Lung (tissue), 12 donors: Measurements from ENCODE around the gene PODXL2. TPM values are rescaled to one million over a fixed set of nuclear protein-coding genes. Genes with fewer than 3 reads are reported as not detected.

Experiments
- ATAC-seq: fragments of 200-7000 bp; cut with Tn5 transposase; one replicate; pipeline ENCODE4 v1.9.1; 2020; ENCODE audit warnings: moderate number of reproducible peaks; ENCODE audit not compliant: insufficient read depth, low FRiP score
- DNase-seq, 3 donors: peaks; one replicate each; pipeline ENCODE4 v3.0.0-alpha.2; 2013 to 2017
- H3K27ac ChIP-seq, 2 donors: one replicate each; pipeline ENCODE4 v1.5.1; 2013; ENCODE audit warnings: mild to moderate bottlenecking in 2 of 2, moderate library complexity in 2 of 2, control low read depth in 1 of 2, inconsistent platforms in 1 of 2, low read depth in 1 of 2, low read length in 1 of 2
- H3K27me3 ChIP-seq, 3 donors: one replicate each; pipeline ENCODE4 v1.5.1; 2013; ENCODE audit warnings: low read length in 2 of 3; ENCODE audit not compliant: control insufficient read depth in 3 of 3, insufficient read depth in 3 of 3
- H3K36me3 ChIP-seq, 4 donors: one replicate each; pipeline ENCODE4 v1.5.1; 2013; ENCODE audit warnings: low read length in 4 of 4, mild to moderate bottlenecking in 1 of 4, moderate library complexity in 1 of 4; ENCODE audit not compliant: control insufficient read depth in 4 of 4, insufficient read depth in 4 of 4
- H3K4me1 ChIP-seq, 5 donors: one replicate each; pipeline ENCODE4 v1.5.1; 2013; ENCODE audit warnings: low read length in 5 of 5, mild to moderate bottlenecking in 2 of 5, moderate library complexity in 1 of 5; ENCODE audit not compliant: control insufficient read depth in 5 of 5, insufficient read depth in 5 of 5
- H3K4me3 ChIP-seq: one replicate; pipeline ENCODE4 v1.5.1; 2013; ENCODE audit warnings: mild to moderate bottlenecking, control low read depth, moderate library complexity
- H3K9ac ChIP-seq, 2 donors: one replicate each; pipeline ENCODE4 v1.5.1; 2013; ENCODE audit warnings: low read length in 2 of 2, control low read depth in 1 of 2; ENCODE audit not compliant: insufficient read depth in 1 of 2
- H3K9me3 ChIP-seq, 4 donors: one replicate each; pipeline ENCODE4 v1.5.1; 2013; ENCODE audit warnings: low read length in 3 of 4, mild to moderate bottlenecking in 1 of 4, moderate library complexity in 1 of 4; ENCODE audit not compliant: control insufficient read depth in 4 of 4, insufficient read depth in 3 of 4
- WGBS, 2 donors: extraction: QIAGEN DNeasy Blood & Tissue Kit; methylation state at CpG; one replicate each; pipeline ENCODE4 v1.1.7; 2013; 5-methylcytosine and 5-hydroxymethylcytosine counted together
- polyA plus RNA-seq, 2 donors: library from polyadenylated mRNA; stranded (reverse); fragments of 200-250 nt; gene quantifications; one replicate each; pipeline ENCODE4 v1.2.1, GENCODE V29; 2013
- total RNA-seq, 2 donors: library from RNA; depleted of rRNA in 1 of 2; stranded (reverse); fragments of >200 nt in 1 of 2; gene quantifications; one replicate each; pipeline ENCODE4 v1.2.1, GENCODE V29; 2014 to 2021
- TF ChIP-seq, protein P1 (sequence below): IDR thresholded peaks from 2 replicates; pipeline ENCODE4 v1.5.1; 2012; ENCODE audit warnings: mild to moderate bottlenecking; ENCODE audit errors: control extremely low read depth, extremely low read depth
- donor health status: control.
- donor health status: control.
- donor health status: Bipolar disorder and iron deficiency.
- donor health status: healthy.
- donor health status: DM: yes; HTN: yes; CAD: no.

Gene PODXL2
- total and polyA plus RNA-seq, 4 donors = 3.1 to 7.3 (median 4.6) TPM

DNA sequence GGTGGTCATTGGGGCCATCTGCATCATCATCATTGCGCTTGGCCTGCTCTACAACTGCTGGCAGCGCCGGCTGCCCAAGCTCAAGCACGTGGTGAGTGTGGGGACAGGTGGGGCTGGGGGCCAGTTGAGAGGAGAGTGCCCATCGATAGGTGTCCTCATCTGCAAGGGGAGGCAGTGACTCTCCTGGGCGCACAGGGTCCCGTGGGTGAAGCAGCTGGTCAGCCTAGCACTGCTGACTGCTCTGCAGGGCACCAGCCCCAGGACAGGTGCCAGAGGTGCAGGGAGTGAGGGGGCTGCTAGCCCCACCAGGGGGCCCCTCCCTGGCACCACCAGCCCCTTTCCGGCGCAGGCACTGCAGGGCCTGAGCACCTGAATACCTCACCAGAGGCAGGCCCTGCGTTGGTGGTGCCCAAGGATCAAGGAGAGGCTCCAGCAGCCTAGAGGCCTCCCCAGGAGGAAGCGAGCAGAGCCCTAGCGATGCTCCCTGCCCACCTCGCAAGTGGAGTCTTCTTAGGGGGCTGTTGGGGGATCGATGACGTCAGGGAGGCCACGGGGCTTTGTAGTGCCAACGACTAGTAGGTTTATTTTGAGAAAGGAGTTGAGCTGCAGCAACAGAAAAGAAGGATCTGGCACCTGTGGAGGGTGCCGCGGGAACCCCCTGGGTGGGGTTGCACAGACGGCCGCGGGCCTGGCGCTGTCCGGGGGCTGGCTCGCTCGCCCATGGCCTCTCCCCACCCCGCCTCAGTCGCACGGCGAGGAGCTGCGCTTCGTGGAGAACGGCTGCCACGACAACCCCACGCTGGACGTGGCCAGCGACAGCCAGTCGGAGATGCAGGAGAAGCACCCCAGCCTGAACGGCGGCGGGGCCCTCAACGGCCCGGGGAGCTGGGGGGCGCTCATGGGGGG lies 42.8 kb downstream of the PODXL2 start:
- H3K4me3 ChIP-seq = peak overlapping the region; percentile 63
- no peaks in the 10 kb centered on the region for H3K9me3 ChIP-seq
- DNase-seq = peak; percentile 29 to 41 (median 35)
- peak overlapping the region in 1 of 2 donors; percentile 37 for H3K9ac ChIP-seq
- H3K36me3 ChIP-seq = peaks cover 0 to 6% (median 3%) of the 10 kb centered on the region in 4 donors
- peak overlapping the region; percentile 84 to 95 for H3K27ac ChIP-seq
- no peaks in the 10 kb centered on the region for H3K27me3 ChIP-seq
- peak; percentile 5 for ATAC-seq
- WGBS, 2 donors = 19 to 22% methylated on average over 42 to 44 of the region's 44 CpGs
- TF ChIP-seq, protein P1, sequence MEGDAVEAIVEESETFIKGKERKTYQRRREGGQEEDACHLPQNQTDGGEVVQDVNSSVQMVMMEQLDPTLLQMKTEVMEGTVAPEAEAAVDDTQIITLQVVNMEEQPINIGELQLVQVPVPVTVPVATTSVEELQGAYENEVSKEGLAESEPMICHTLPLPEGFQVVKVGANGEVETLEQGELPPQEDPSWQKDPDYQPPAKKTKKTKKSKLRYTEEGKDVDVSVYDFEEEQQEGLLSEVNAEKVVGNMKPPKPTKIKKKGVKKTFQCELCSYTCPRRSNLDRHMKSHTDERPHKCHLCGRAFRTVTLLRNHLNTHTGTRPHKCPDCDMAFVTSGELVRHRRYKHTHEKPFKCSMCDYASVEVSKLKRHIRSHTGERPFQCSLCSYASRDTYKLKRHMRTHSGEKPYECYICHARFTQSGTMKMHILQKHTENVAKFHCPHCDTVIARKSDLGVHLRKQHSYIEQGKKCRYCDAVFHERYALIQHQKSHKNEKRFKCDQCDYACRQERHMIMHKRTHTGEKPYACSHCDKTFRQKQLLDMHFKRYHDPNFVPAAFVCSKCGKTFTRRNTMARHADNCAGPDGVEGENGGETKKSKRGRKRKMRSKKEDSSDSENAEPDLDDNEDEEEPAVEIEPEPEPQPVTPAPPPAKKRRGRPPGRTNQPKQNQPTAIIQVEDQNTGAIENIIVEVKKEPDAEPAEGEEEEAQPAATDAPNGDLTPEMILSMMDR = no peak
- H3K4me1 ChIP-seq = peaks cover 0 to 17% (median 3%) of the 10 kb centered on the region in 5 donors

DNA sequence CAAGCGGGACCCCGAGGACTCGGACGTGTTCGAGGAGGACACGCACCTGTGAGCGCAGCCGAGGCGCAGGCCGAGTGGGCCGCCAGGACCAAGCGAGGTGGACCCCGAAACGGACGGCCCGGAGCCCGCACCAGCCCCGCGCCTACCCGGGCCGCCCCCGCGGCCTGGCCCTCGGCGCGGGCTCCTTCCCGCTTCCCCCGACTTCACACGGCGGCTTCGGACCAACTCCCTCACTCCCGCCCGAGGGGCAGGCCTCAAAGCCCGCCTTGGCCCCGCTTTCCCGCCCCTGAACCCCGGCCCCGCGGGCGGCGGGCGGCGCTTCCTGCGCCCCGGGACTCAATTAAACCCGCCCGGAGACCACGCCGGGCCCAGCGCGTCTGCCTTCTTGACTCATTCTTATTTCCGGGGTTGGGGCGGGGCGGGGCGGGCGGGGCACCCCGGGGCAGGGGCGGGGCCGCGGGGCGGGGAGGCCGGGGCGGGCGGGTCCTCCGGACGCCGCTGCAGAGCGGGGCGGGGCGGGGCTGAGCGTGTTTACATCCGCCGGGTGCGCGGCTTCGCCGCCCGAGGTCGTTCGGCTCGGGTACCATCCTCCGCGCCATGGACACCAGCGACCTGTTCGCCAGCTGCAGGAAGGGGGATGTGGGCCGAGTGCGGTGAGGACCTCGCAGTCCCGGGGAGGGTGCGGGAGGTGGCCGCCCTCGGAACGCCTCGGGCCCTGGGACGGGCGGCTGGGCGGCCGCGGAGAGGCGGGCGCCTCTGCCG lies 43.6 kb downstream of the PODXL2 start, which contains the start of gene ABTB1:
TSS of gene ABTB1 (plus strand) at position 524 of the 762 bp plus-strand sequence. CDS start at position 598, 74 bp downstream.
- Histone ChIP-seq H3K27me3 (no peaks in the 10 kb centered on the region), H3K9me3 (no peaks in the 10 kb centered on the region), H3K4me1 (peaks cover 0 to 17% (median 3%) of the 10 kb centered on the region in 5 donors), H3K36me3 (peaks cover 0 to 9% (median 5%) of the 10 kb centered on the region in 4 donors), H3K27ac (peak within 1 kb of the TSS; percentile 84 to 95), H3K4me3 (peak within 1 kb of the TSS; percentile 86), H3K9ac (peak within 1 kb of the TSS; percentile 32 to 63)
- ATAC-seq = peak; percentile 87
- TF ChIP-seq, protein P1 = no peak
- WGBS, 2 donors = 0 to 1% methylated on average over 74 to 102 of the region's 102 CpGs
- DNase-seq = peak; percentile 83 to 89 (median 89)

DNA sequence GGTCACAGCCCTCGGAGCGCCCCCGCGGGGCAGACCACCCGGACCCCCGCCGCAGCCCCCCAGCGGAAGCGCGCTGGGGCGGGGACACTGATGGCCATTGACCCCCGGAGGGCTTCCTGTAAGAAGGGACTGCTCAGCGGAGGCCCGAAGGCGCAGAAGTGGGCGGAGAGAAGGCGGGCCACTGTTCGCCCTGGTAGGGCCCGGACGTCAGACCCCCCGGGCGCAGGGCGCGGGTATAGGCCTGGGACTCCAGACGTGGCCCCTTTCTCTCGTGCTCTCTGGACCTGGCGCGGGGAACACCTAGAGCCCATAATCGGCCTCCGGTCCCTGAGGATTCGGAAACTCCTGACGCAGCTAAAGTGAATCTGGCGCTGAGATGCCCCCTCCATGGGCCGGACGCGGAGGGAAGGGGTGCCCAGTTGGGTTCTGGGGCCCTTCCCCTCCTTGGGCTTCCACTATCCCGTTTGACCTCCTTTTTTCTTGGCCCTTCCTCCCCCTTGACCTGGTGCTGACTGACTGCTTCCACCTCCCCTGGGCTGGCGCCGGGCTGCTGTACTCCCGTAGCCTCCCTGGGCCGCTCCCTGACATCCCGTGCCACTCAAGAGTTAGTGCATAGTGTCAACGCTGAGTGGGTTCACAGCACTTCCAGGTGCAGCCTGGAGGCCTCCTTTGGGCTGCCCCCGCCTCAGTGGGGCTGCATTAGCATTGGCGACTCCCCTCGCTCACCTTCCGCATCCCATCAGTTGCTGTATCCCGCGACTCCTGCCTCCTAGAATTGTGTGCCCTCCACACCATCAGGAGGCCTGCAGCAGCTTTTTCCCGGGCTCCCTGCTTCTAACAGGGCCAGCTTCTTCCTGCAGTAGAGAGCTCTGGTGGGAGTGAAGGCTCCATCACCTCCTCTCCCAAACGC lies 44.5 kb downstream of the PODXL2 start:
- peak overlapping the region; percentile 86 for H3K4me3 ChIP-seq
- 19 to 23% methylated on average over 46 to 51 of the region's 51 CpGs for WGBS, 2 donors
- H3K9ac ChIP-seq = peak overlapping the region; percentile 32 to 63
- TF ChIP-seq, protein P1 = no peak
- no peaks in the 10 kb centered on the region for H3K27me3 ChIP-seq
- ATAC-seq (peak; percentile 40), DNase-seq (peak; percentile 51 to 64 (median 60))
- H3K27ac ChIP-seq = peak overlapping the region; percentile 62 to 84
- H3K9me3 ChIP-seq = no peaks in the 10 kb centered on the region
- peaks cover 0 to 15% (median 7%) of the 10 kb centered on the region in 4 donors for H3K36me3 ChIP-seq
- H3K4me1 ChIP-seq = peaks cover 0 to 17% (median 3%) of the 10 kb centered on the region in 5 donors
